ENCODE measurements around the gene PAX4. TPM values are rescaled to one million over a fixed set of nuclear protein-coding genes. Genes with fewer than 3 reads are reported as not detected.
A peak's percentile ranks its signal among the peaks of the same experiment; 100 is the strongest.
"Not testable (repeated sequence)": the region's sequence is repeated elsewhere in the genome, so short reads cannot be mapped to it uniquely, and the experiment has no call there.

PAX4 gene
- total and polyA plus RNA-seq, 2 experiments from 2014 or later, result not detected

DNA sequence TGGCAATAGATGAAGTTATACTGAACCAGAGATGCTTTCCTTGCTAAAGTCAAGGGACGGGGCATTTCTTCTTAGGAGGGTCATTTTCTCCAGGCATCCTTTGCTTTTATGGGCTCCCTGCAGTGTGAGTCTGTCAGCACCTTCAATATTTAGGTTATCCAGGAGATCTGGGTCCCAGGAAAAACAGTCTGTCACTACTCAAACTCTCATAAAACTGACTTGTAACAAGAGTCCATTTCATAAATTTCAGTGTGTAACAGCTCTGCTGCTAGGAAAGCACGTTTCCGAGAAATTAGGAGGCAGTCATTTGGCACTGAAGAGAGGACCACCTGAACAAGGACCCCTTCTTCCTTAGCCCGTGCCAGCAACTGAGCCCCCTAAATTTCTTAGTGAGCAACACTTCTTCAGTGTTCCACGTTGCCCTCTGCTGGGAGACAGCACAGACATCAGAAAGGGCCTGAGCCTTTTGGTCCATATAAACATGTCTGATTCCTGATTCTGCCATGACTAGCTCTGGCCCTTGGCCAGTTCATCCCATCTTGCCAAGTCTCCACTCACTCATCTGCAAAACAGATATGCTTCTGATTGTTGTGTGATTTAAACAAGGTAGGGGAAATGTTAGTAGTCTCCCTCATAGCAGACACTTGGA, 39.8 kb downstream of the PAX4 start:
- Histone ChIP-seq H3K27ac (no peak overlapping the region), H3K4me3 (no peak overlapping the region), H3K9me3 (ENCODE audit: low read depth) (no peaks in the 10 kb centered on the region), H3K36me3 (peaks cover 15% of the 10 kb centered on the region), H3K4me1 (ENCODE audit: low read depth) (no peaks in the 10 kb centered on the region), H3K27me3 (no peaks in the 10 kb centered on the region)
- peak; percentile 18 for TF ChIP-seq CTCF (IDR thresholded peaks at IDR 0.05; ENCODE audit: low read depth, low read length)
- peak in 1 of 2 donors; percentile 26 for DNase-seq (ENCODE audit: low read depth in 1 of 2, low spot score in 1 of 2)

- Histone ChIP-seq H3K36me3 (no peaks in the 10 kb centered on the region), H3K4me3 (no peak overlapping the region), H3K9me3 (ENCODE audit: low read depth) (no peaks in the 10 kb centered on the region), H3K27me3 (no peaks in the 10 kb centered on the region), H3K27ac (no peak overlapping the region), H3K4me1 (ENCODE audit: low read depth) (no peaks in the 10 kb centered on the region)
- TF ChIP-seq CTCF (IDR thresholded peaks at IDR 0.05; ENCODE audit: low read depth, low read length), result no peak
- no peak for DNase-seq (ENCODE audit: low read depth in 1 of 2, low spot score in 1 of 2)
These were observed 46.0 kb downstream of the PAX4 start for GRCh38 chr7:127571741-127572505.

- DNase-seq (ENCODE audit: low read depth in 1 of 2, low spot score in 1 of 2); H3K36me3 ChIP-seq; H3K27ac ChIP-seq; H3K27me3 ChIP-seq; H3K4me1 ChIP-seq (ENCODE audit: low read depth); H3K4me3 ChIP-seq; H3K9me3 ChIP-seq (ENCODE audit: low read depth): not testable (repeated sequence)
These were observed 49.9 kb downstream of the PAX4 start for GRCh38 chr7:127568034-127568433.

DNA sequence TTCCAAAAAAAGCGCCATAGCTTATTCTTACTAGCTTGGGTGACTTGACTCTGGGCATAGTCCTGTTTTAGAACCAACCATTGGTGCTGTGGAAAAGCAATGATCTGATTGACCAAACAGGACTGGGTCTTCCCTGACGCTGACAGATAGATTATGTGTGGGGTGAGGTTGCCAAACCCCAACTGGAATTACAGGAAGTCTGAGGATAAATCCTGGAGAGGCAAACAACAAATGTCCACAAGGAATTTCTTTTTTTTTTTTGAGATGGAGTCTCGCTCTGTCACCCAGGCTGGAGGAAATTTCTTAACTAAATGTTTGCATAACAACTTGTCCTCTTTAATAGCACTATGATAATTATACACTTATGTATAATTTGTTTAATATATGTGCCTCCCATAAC, 51.7 kb downstream of the PAX4 start:
- TF ChIP-seq CTCF (IDR thresholded peaks at IDR 0.05; ENCODE audit: low read depth, low read length), result no peak
- no peaks in the 10 kb centered on the region for H3K9me3 ChIP-seq (ENCODE audit: low read depth)
- no peak for DNase-seq (ENCODE audit: low read depth in 1 of 2, low spot score in 1 of 2)
- H3K4me3 ChIP-seq, result no peak overlapping the region
- no peaks in the 10 kb centered on the region for H3K4me1 ChIP-seq (ENCODE audit: low read depth)
- H3K27me3 ChIP-seq, result no peaks in the 10 kb centered on the region
- H3K36me3 ChIP-seq, result no peaks in the 10 kb centered on the region
- no peak overlapping the region for H3K27ac ChIP-seq

Other genes starting within 250 kb of the PAX4 start
- gene ZNF800, start 225.4 kb downstream of the PAX4 start, total RNA-seq, result 20.3 and 22.5 TPM in 2 replicates
- 13.7 and 20.7 TPM in 2 replicates for gene ZNF800, start 225.4 kb downstream of the PAX4 start, polyA plus RNA-seq
- 15.1 and 15.6 TPM in 2 replicates for gene GCC1, start 32.5 kb downstream of the PAX4 start, total RNA-seq
- 8.7 and 9.6 TPM in 2 replicates for gene GCC1, start 32.5 kb downstream of the PAX4 start, polyA plus RNA-seq
- 280 and 378 TPM in 2 replicates for gene ARF5, start 29.7 kb downstream of the PAX4 start, total RNA-seq
- 264 and 298 TPM in 2 replicates for gene ARF5, start 29.7 kb downstream of the PAX4 start, polyA plus RNA-seq
- gene FSCN3, start 24.4 kb downstream of the PAX4 start, total RNA-seq, result 1.0 and 1.1 TPM in 2 replicates
- gene FSCN3, start 24.4 kb downstream of the PAX4 start, polyA plus RNA-seq, result 0.43 and 1.8 TPM in 2 replicates
- 172 and 187 TPM in 2 replicates for gene SND1, start 34.1 kb upstream of the PAX4 start, total RNA-seq
- gene SND1, start 34.1 kb upstream of the PAX4 start, polyA plus RNA-seq, result 113 and 114 TPM in 2 replicates

All from cardiac muscle cell (in vitro differentiated cells and primary cell).